GM12878 (cell line): Measurements from ENCODE around the gene PROSER2. TPM values are rescaled to one million over a fixed set of nuclear protein-coding genes. Genes with fewer than 3 reads are reported as not detected.

Experiments
- ATAC-seq: fragments of 200-7000 bp; cut with Tn5 transposase; 3 replicates; pipeline ENCODE4 v1.9.1; 2020; ENCODE audit warnings: mild to moderate bottlenecking, moderate library complexity
- BruUV-seq: library from RNA; stranded (reverse); fragments of 400-500 nt; replicated peaks from 2 replicates; lab custom pipeline; 2021; lab: Mats Ljungman, UMichigan
- CTCF ChIA-PET: fragments of 300-600 bp; sonication (Branson Sonifier 250); formaldehyde crosslinking; extraction: SDS; loops from one replicate; lab custom pipeline; 2021; ENCODE audit warnings: inconsistent platforms; lab: Yijun Ruan, JAX
- POLR2A ChIA-PET: fragments of 350-600 bp; formaldehyde crosslinking; extraction: SDS; loops from one replicate; lab custom pipeline; 2021; ENCODE audit warnings: inconsistent platforms; lab: Charles Lee
- RAD21 ChIA-PET: fragments of 300-600 bp; sonication (Branson Sonifier 250); formaldehyde crosslinking; loops from one replicate; lab custom pipeline; 2023; ENCODE audit warnings: antibody characterized with exemption; ENCODE audit not compliant: unreplicated experiment; lab: Charles Lee
- SMC1A ChIA-PET: fragments of 300-600 bp; sonication (Branson Sonifier 250); formaldehyde crosslinking; loops from one replicate; lab custom pipeline; 2023; ENCODE audit not compliant: unreplicated experiment, uncharacterized antibody; lab: Charles Lee
- DNase-seq: peaks from one replicate; pipeline ENCODE4 v3.0.0-alpha.2; 2011; ENCODE audit warnings: low read depth, low spot score
- FAIRE-seq: peaks from 3 replicates; lab custom pipeline; 2011; peaks lifted over from hg19 to GRCh38; lab: Jason Lieb, UNC
- H2AFZ ChIP-seq: 2 replicates; pipeline ENCODE4 v1.6.0; 2011; ENCODE audit warnings: low read depth, low read length, control low read depth; ENCODE audit not compliant: control insufficient read depth
- H3K27ac ChIP-seq: 2 replicates; pipeline ENCODE4 v1.5.1; 2011; ENCODE audit warnings: control low read depth; ENCODE audit not compliant: control insufficient read depth, insufficient read depth
- H3K27me3 ChIP-seq, 2 experiments: replicated peaks in 1 of 2; 2 replicates each; pipeline versions ENCODE4 v1.6.0 to v1.6.1; 2011; ENCODE audit warnings: low read length in 1 of 2; ENCODE audit not compliant: control insufficient read depth in 2 of 2, insufficient read depth in 2 of 2
- H3K36me3 ChIP-seq, 2 experiments: 2 replicates each; pipeline ENCODE4 v1.5.1; 2011; ENCODE audit warnings: low read length in 1 of 2; ENCODE audit not compliant: control insufficient read depth in 2 of 2, insufficient read depth in 2 of 2
- H3K4me1 ChIP-seq: 2 replicates; pipeline ENCODE4 v1.6.1; 2011; ENCODE audit warnings: mild to moderate bottlenecking, low read length, moderate library complexity, mixed read lengths; ENCODE audit not compliant: control insufficient read depth, insufficient read depth
- H3K4me2 ChIP-seq: 2 replicates; pipeline ENCODE4 v1.6.0; 2011; ENCODE audit warnings: control low read depth; ENCODE audit not compliant: control insufficient read depth, insufficient read depth
- H3K4me3 ChIP-seq: fragments of 200-600 bp; sonication (generic); 2 replicates; pipeline ENCODE4 v1.5.1; 2016
- H3K79me2 ChIP-seq: 2 replicates; pipeline ENCODE4 v1.6.0; 2011; ENCODE audit warnings: low read length; ENCODE audit not compliant: control insufficient read depth, insufficient read depth
- H3K9ac ChIP-seq: 2 replicates; pipeline ENCODE4 v1.8.0; 2011; ENCODE audit warnings: low read length, control low read depth, mixed read lengths; ENCODE audit not compliant: control insufficient read depth, insufficient read depth
- H3K9me3 ChIP-seq: replicated peaks from 3 replicates; pipeline ENCODE4 v1.5.1; 2011; ENCODE audit warnings: mild to moderate bottlenecking, low read length; ENCODE audit not compliant: control insufficient read depth, insufficient read depth
- H4K20me1 ChIP-seq: 2 replicates; pipeline ENCODE4 v1.6.0; 2011; ENCODE audit not compliant: control insufficient read depth, insufficient read depth
- IRF5 ChIP-seq: fragments of 450-650 bp; IDR thresholded peaks from 2 replicates; pipeline ENCODE4 v1.6.1; 2017; ENCODE audit warnings: borderline replicate concordance
- NBN ChIP-seq: fragments of 450-650 bp; IDR thresholded peaks from 2 replicates; pipeline ENCODE4 v1.6.1; 2016
- POLR2AphosphoS2 ChIP-seq: IDR thresholded peaks from 2 replicates; pipeline ENCODE4 v1.6.1; 2011; ENCODE audit warnings: low read depth, mild to moderate bottlenecking, low read length, improper control_type of control experiment, moderate library complexity
- SMC3 ChIP-seq: IDR thresholded peaks from 2 replicates; pipeline ENCODE4 v1.6.1; 2011; ENCODE audit warnings: low read length, improper control_type of control experiment, borderline replicate concordance
- STAT3 ChIP-seq: IDR thresholded peaks from 2 replicates; pipeline ENCODE4 v1.6.1; 2011; ENCODE audit warnings: low read depth, low read length, improper control_type of control experiment
- WGBS: methylation state at CpG from one replicate; pipeline ENCODE4 v1.1.6; 2016; ENCODE audit warnings: low lambda C conversion rate; ENCODE audit not compliant: insufficient replicate concordance, insufficient coverage; ENCODE audit errors: missing lambda C conversion rate; 5-methylcytosine and 5-hydroxymethylcytosine counted together
- in situ Hi-C: fragments of 300-500 bp; cut with MboI; formaldehyde crosslinking; loops from 9 replicates; pipeline ENCODE4 v1.14.3; 2018; ENCODE audit warnings: mixed read lengths
- intact Hi-C: fragments of 100-400 bp; cut with micrococcal nuclease; formaldehyde crosslinking; loops from one replicate; pipeline ENCODE4 v1.14.2; 2022; ENCODE audit not compliant: unreplicated experiment
- polyA plus RNA-seq, 11 experiments: library from polyadenylated mRNA; depleted of rRNA in 4 of 11; unstranded in 6 of 11; stranded (reverse) in 5 of 11; fragments of >200 nt; fragmentation: Nextera tagmentation in 4 of 11; fragmentation: Illumina TruSeq in 1 of 11; extraction: Ambion mirVana in 4 of 11; extraction: Trizol in 1 of 11; gene quantifications; 1 replicate in 1 of 11; 2 replicates in 10 of 11; pipeline versions ENCODE4 v1.2.1 to v1.2.3, GENCODE V29; 2011 to 2016; ENCODE audit warnings: inconsistent platforms in 2 of 11, missing spikeins in 2 of 11, low read depth in 1 of 11
- total RNA-seq, 4 experiments: library from RNA; depleted of rRNA in 3 of 4; stranded (reverse); fragments of >200 nt in 3 of 4; fragmentation: Illumina TruSeq in 1 of 4; extraction: Trizol in 1 of 4; gene quantifications; 2 replicates each; pipeline versions ENCODE4 v1.2.1 to v1.2.3, GENCODE V29; 2013 to 2021

The PROSER2 gene
- total and polyA plus RNA-seq, 10 of the 15 experiments (the other 5 are each of a cell fraction or from before 2014, with no cell fraction given) = 0.04 to 0.25 (median 0.07) TPM; not detected in 6

- ChIA-PET POLR2A (no interaction called here), SMC1A (no interaction called here), RAD21 (no interaction called here), CTCF (interaction anchor here (1.2 kb wide), 1 partner anchor 85 kb away, joined by 3 read pairs; no protein-coding TSS in a partner anchor)
- Histone ChIP-seq H3K79me2 (no peaks in the 10 kb centered on the region), H3K9me3 (no peaks in the 10 kb centered on the region), H3K9ac (no peak overlapping the region), H3K4me2 (no peak overlapping the region), H2AFZ (no peak overlapping the region), H3K27me3 (no peaks in the 10 kb centered on the region), H3K4me3 (no peak overlapping the region), H4K20me1 (no peaks in the 10 kb centered on the region), H3K27ac (no peak overlapping the region), H3K4me1 (peaks cover 2% of the 10 kb centered on the region), H3K36me3 (no peaks in the 10 kb centered on the region)
- intact Hi-C loops (no loop called here), in situ Hi-C loops (no loop called here)
- TF ChIP-seq IRF5 (no peak), SMC3 (no peak), POLR2AphosphoS2 (no peak), STAT3 (no peak), NBN (no peak)
- 24% methylated on average over 12 of the region's 15 CpGs for WGBS
- DNase-seq = no peak
- BruUV-seq = no TSS peak
- FAIRE-seq = no peak
- no peak for ATAC-seq
Measured at GRCh38 chr10:11879387-11880094, 56.4 kb downstream of the PROSER2 start.
